HEK293 (cell line): ENCODE data around the gene TRMT5.
A peak's percentile ranks its signal among the peaks of the same experiment; 100 is the strongest.

Experiments
- GLI2 ChIP-seq: fragments of 450-650 bp; formaldehyde crosslinking; IDR thresholded peaks from 2 replicates; pipeline ENCODE4; 2017; ENCODE audit warnings: missing biosample characterization, missing genetic modification characterization, low read depth, borderline replicate concordance
- HOXD13 ChIP-seq: sonication (generic); formaldehyde crosslinking; IDR thresholded peaks from 2 replicates; pipeline ENCODE4 v1.8.0; 2022; ENCODE audit warnings: missing genetic modification reagents, borderline replicate concordance
- INSM2 ChIP-seq: fragments of 450-650 bp; formaldehyde crosslinking; IDR thresholded peaks from 2 replicates; pipeline ENCODE4 v1.5.1; 2016; ENCODE audit warnings: missing biosample characterization, missing genetic modification characterization
- KLF10 ChIP-seq: fragments of 450-650 bp; IDR thresholded peaks from 2 replicates; pipeline ENCODE4 v1.5.1; 2018; ENCODE audit warnings: missing biosample characterization, mild to moderate bottlenecking, missing genetic modification characterization
- KLF7 ChIP-seq: fragments of 450-650 bp; formaldehyde crosslinking; IDR thresholded peaks from 2 replicates; pipeline ENCODE4 v1.5.1; 2016; ENCODE audit warnings: missing biosample characterization, missing genetic modification characterization, borderline replicate concordance
- MEIS1 ChIP-seq: sonication (generic); formaldehyde crosslinking; IDR thresholded peaks from 2 replicates; pipeline ENCODE4 v1.8.1; 2022; ENCODE audit warnings: missing genetic modification reagents, mild to moderate bottlenecking, borderline replicate concordance
- SETDB1 ChIP-seq: IDR thresholded peaks from one replicate; pipeline ENCODE4 v1.6.1; 2017; ENCODE audit warnings: mild to moderate bottlenecking, low read length, moderate library complexity, mixed read lengths; ENCODE audit not compliant: insufficient read length
- SP2 ChIP-seq: fragments of 450-650 bp; formaldehyde crosslinking; IDR thresholded peaks from 2 replicates; pipeline ENCODE4 v1.5.1; 2016; ENCODE audit warnings: missing biosample characterization, missing genetic modification characterization
- SP7 ChIP-seq: fragments of 450-650 bp; formaldehyde crosslinking; IDR thresholded peaks from 2 replicates; pipeline ENCODE4 v1.5.1; 2016; ENCODE audit warnings: missing biosample characterization, missing genetic modification characterization
- ZBTB17 ChIP-seq: fragments of 450-650 bp; formaldehyde crosslinking; IDR thresholded peaks from 2 replicates; pipeline ENCODE4 v1.5.1; 2016; ENCODE audit warnings: missing biosample characterization, missing genetic modification characterization
- ZBTB20 ChIP-seq: fragments of 450-650 bp; formaldehyde crosslinking; IDR thresholded peaks from 2 replicates; pipeline ENCODE4 v1.5.1; 2016; ENCODE audit warnings: missing biosample characterization, missing genetic modification characterization
- ZBTB21 ChIP-seq: fragments of 450-650 bp; formaldehyde crosslinking; IDR thresholded peaks from 2 replicates; pipeline ENCODE4 v1.5.1; 2017; ENCODE audit warnings: missing biosample characterization, missing genetic modification characterization
- ZBTB7A ChIP-seq: fragments of 450-650 bp; formaldehyde crosslinking; IDR thresholded peaks from 2 replicates; pipeline ENCODE4 v1.5.1; 2016; ENCODE audit warnings: low read depth, missing biosample characterization, missing genetic modification characterization
- ZBTB8A ChIP-seq: fragments of 450-650 bp; formaldehyde crosslinking; IDR thresholded peaks from 2 replicates; pipeline ENCODE4 v1.5.1; 2016; ENCODE audit warnings: missing biosample characterization, missing genetic modification characterization
- ZFHX2 ChIP-seq: fragments of 450-650 bp; formaldehyde crosslinking; conservative IDR thresholded peaks from 2 replicates; pipeline ENCODE4 v1.5.1; 2016; ENCODE audit warnings: missing biosample characterization, missing genetic modification characterization
- ZFP37 ChIP-seq: fragments of 450-650 bp; formaldehyde crosslinking; IDR thresholded peaks from 2 replicates; pipeline ENCODE4 v1.5.1; 2016; ENCODE audit warnings: missing biosample characterization, missing genetic modification characterization
- ZIC2 ChIP-seq: fragments of 450-650 bp; formaldehyde crosslinking; IDR thresholded peaks from 2 replicates; pipeline ENCODE4 v1.5.1; 2016; ENCODE audit warnings: missing biosample characterization, missing genetic modification characterization
- ZNF324 ChIP-seq: fragments of 450-650 bp; formaldehyde crosslinking; IDR thresholded peaks from 2 replicates; pipeline ENCODE4 v1.5.1; 2016; ENCODE audit warnings: missing biosample characterization, missing genetic modification characterization
- ZNF335 ChIP-seq: fragments of 450-650 bp; formaldehyde crosslinking; conservative IDR thresholded peaks from 2 replicates; pipeline ENCODE4 v1.5.1; 2016; ENCODE audit warnings: missing biosample characterization, missing genetic modification characterization
- ZNF341 ChIP-seq: fragments of 450-650 bp; formaldehyde crosslinking; IDR thresholded peaks from 2 replicates; pipeline ENCODE4; 2016; ENCODE audit warnings: low read depth, missing biosample characterization, missing genetic modification characterization
- ZNF394 ChIP-seq: fragments of 450-650 bp; formaldehyde crosslinking; IDR thresholded peaks from 2 replicates; pipeline ENCODE4 v1.5.1; 2016; ENCODE audit warnings: missing biosample characterization, missing genetic modification characterization, mild to moderate bottlenecking, moderate library complexity, borderline replicate concordance
- ZNF501 ChIP-seq: fragments of 450-650 bp; formaldehyde crosslinking; IDR thresholded peaks from 2 replicates; pipeline ENCODE4 v1.5.1; 2016; ENCODE audit warnings: missing biosample characterization, missing genetic modification characterization
- ZNF544 ChIP-seq: fragments of 450-650 bp; formaldehyde crosslinking; IDR thresholded peaks from 2 replicates; pipeline ENCODE4 v1.5.0; 2017; ENCODE audit warnings: missing biosample characterization, missing genetic modification characterization
- ZNF580 ChIP-seq: fragments of 450-650 bp; formaldehyde crosslinking; IDR thresholded peaks from 2 replicates; pipeline ENCODE4 v1.5.1; 2016; ENCODE audit warnings: missing biosample characterization, missing genetic modification characterization
- ZNF600 ChIP-seq: fragments of 450-650 bp; formaldehyde crosslinking; IDR thresholded peaks from 2 replicates; pipeline ENCODE4 v1.5.1; 2016; ENCODE audit warnings: missing biosample characterization, missing genetic modification characterization
- ZNF610 ChIP-seq: fragments of 450-650 bp; formaldehyde crosslinking; IDR thresholded peaks from 2 replicates; pipeline ENCODE4 v1.5.1; 2016; ENCODE audit warnings: missing biosample characterization, missing genetic modification characterization, borderline replicate concordance
- ZNF660 ChIP-seq: fragments of 450-650 bp; IDR thresholded peaks from 2 replicates; pipeline ENCODE4 v1.5.1; 2018; ENCODE audit warnings: missing biosample characterization, mild to moderate bottlenecking, missing genetic modification characterization
- ZNF707 ChIP-seq: fragments of 450-650 bp; formaldehyde crosslinking; IDR thresholded peaks from 2 replicates; pipeline ENCODE4 v1.5.1; 2016; ENCODE audit warnings: missing biosample characterization, missing genetic modification characterization
- ZNF843 ChIP-seq: fragments of 450-650 bp; formaldehyde crosslinking; IDR thresholded peaks from 2 replicates; pipeline ENCODE4 v1.5.1; 2016; ENCODE audit warnings: missing biosample characterization, missing genetic modification characterization
- TF ChIP-seq, protein P1 (sequence below): fragments of 450-650 bp; formaldehyde crosslinking; optimal IDR thresholded peaks from 2 replicates; pipeline ENCODE3; 2016; ENCODE audit warnings: missing biosample characterization, mild to moderate bottlenecking, missing genetic modification characterization
- TF ChIP-seq, protein P2 (sequence below): fragments of 450-650 bp; formaldehyde crosslinking; IDR thresholded peaks from 2 replicates; pipeline ENCODE4 v1.5.1; 2016; ENCODE audit warnings: missing biosample characterization, missing genetic modification characterization
- TF ChIP-seq, protein P3 (sequence below): fragments of 450-650 bp; formaldehyde crosslinking; IDR thresholded peaks from 2 replicates; pipeline ENCODE4 v1.5.1; 2016; ENCODE audit warnings: missing biosample characterization, missing genetic modification characterization, low read depth

Gene TRMT5

GRCh38 chr14:60980811-60981632, at the start of gene TRMT5, which contains the start of gene SLC38A6 (continued):
- TF ChIP-seq ZNF544 (tag by site-specific recombination) (no peak), SETDB1 (peak; percentile 38), ZNF843 (tag by site-specific recombination) (0 out of 2 replicates have a peak, but pooled peaks have one; percentile 23), ZNF660 (tag by site-specific recombination) (peak; percentile 71), ZNF707 (no peak), SP2 (tag by site-specific recombination) (peak; percentile 66), ZBTB17 (tag by site-specific recombination) (peak; percentile 98), KLF10 (tag by site-specific recombination) (peak; percentile 60), ZNF324 (tag by site-specific recombination) (peak; percentile 67; the same call in 1 of the 2 replicates), ZFHX2 (tag by site-specific recombination) (0 out of 2 replicates have a peak, but pooled peaks have one; percentile 18), KLF7 (tag by site-specific recombination) (peak; percentile 85), ZNF341 (tag by site-specific recombination) (peak; percentile 99), MEIS1 (no peak), ZBTB7A (0 out of 2 replicates have a peak, but pooled peaks have one; percentile 26), GLI2 (tag by site-specific recombination) (no peak; the same call in 1 of the 2 replicates), ZBTB21 (tag by site-specific recombination) (peak; percentile 95), ZNF610 (tag by site-specific recombination) (no peak), ZNF580 (tag by site-specific recombination) (peak; percentile 47; the same call in 1 of the 2 replicates), ZNF394 (tag by site-specific recombination) (0 out of 2 replicates have a peak, but pooled peaks have one; percentile 60), ZNF600 (tag by site-specific recombination) (peak; percentile 63), SP7 (tag by site-specific recombination) (peak; percentile 77), ZBTB20 (tag by site-specific recombination) (peak; percentile 62; the same call in 1 of the 2 replicates), HOXD13 (CRISPR knock-in tag) (no peak), ZBTB8A (tag by site-specific recombination) (peak; percentile 56), ZNF501 (tag by site-specific recombination) (0 out of 2 replicates have a peak, but pooled peaks have one; percentile 44), ZIC2 (tag by site-specific recombination) (peak; percentile 48; the same call in 1 of the 2 replicates), ZFP37 (tag by site-specific recombination) (no peak), INSM2 (0 out of 2 replicates have a peak, but pooled peaks have one; percentile 54), ZNF335 (tag by site-specific recombination) (peak; percentile 79)
- TF ChIP-seq, protein P1, sequence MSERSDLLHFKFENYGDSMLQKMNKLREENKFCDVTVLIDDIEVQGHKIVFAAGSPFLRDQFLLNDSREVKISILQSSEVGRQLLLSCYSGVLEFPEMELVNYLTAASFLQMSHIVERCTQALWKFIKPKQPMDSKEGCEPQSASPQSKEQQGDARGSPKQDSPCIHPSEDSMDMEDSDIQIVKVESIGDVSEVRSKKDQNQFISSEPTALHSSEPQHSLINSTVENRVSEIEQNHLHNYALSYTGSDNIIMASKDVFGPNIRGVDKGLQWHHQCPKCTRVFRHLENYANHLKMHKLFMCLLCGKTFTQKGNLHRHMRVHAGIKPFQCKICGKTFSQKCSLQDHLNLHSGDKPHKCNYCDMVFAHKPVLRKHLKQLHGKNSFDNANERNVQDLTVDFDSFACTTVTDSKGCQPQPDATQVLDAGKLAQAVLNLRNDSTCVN (tag by site-specific recombination) = peak; percentile 47
- TF ChIP-seq, protein P2, sequence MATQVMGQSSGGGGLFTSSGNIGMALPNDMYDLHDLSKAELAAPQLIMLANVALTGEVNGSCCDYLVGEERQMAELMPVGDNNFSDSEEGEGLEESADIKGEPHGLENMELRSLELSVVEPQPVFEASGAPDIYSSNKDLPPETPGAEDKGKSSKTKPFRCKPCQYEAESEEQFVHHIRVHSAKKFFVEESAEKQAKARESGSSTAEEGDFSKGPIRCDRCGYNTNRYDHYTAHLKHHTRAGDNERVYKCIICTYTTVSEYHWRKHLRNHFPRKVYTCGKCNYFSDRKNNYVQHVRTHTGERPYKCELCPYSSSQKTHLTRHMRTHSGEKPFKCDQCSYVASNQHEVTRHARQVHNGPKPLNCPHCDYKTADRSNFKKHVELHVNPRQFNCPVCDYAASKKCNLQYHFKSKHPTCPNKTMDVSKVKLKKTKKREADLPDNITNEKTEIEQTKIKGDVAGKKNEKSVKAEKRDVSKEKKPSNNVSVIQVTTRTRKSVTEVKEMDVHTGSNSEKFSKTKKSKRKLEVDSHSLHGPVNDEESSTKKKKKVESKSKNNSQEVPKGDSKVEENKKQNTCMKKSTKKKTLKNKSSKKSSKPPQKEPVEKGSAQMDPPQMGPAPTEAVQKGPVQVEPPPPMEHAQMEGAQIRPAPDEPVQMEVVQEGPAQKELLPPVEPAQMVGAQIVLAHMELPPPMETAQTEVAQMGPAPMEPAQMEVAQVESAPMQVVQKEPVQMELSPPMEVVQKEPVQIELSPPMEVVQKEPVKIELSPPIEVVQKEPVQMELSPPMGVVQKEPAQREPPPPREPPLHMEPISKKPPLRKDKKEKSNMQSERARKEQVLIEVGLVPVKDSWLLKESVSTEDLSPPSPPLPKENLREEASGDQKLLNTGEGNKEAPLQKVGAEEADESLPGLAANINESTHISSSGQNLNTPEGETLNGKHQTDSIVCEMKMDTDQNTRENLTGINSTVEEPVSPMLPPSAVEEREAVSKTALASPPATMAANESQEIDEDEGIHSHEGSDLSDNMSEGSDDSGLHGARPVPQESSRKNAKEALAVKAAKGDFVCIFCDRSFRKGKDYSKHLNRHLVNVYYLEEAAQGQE (tag by site-specific recombination) = peak; percentile 99
- TF ChIP-seq, protein P3, sequence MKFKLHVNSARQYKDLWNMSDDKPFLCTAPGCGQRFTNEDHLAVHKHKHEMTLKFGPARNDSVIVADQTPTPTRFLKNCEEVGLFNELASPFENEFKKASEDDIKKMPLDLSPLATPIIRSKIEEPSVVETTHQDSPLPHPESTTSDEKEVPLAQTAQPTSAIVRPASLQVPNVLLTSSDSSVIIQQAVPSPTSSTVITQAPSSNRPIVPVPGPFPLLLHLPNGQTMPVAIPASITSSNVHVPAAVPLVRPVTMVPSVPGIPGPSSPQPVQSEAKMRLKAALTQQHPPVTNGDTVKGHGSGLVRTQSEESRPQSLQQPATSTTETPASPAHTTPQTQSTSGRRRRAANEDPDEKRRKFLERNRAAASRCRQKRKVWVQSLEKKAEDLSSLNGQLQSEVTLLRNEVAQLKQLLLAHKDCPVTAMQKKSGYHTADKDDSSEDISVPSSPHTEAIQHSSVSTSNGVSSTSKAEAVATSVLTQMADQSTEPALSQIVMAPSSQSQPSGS (tag by site-specific recombination) = peak; percentile 99
